SK-N-DZ (cell line): ENCODE results near the gene SIGLEC12.
"Not testable (repeated sequence)": the region's sequence is repeated elsewhere in the genome, so short reads cannot be mapped to it uniquely, and the experiment has no call there.

Experiments
- DNase-seq: peaks from one replicate; pipeline ENCODE4 v3.0.0-alpha.2; 2015; ENCODE audit warnings: low spot score

SIGLEC12 gene

GRCh38 chr19:51524666-51525264 lies 23.2 kb upstream of the SIGLEC12 start:
- DNase-seq: no peak

- no peak for DNase-seq
Observed at GRCh38 chr19:51521781-51522180, 20.2 kb upstream of the SIGLEC12 start.

- DNase-seq: no peak
Observed at GRCh38 chr19:51521357-51521756, 19.8 kb upstream of the SIGLEC12 start.

GRCh38 chr19:51520728-51521127 lies 19.1 kb upstream of the SIGLEC12 start:
- DNase-seq: no peak

GRCh38 chr19:51514866-51515481 lies 13.4 kb upstream of the SIGLEC12 start:
- peak; percentile 6 for DNase-seq

GRCh38 chr19:51513968-51514367 lies 12.4 kb upstream of the SIGLEC12 start:
- no peak for DNase-seq

- DNase-seq: no peak
Observed at GRCh38 chr19:51511353-51511752, 9.8 kb upstream of the SIGLEC12 start.

GRCh38 chr19:51509823-51510660 lies 8.4 kb upstream of the SIGLEC12 start:
- no peak for DNase-seq

GRCh38 chr19:51508059-51508733 lies 6.6 kb upstream of the SIGLEC12 start:
- no peak for DNase-seq

GRCh38 chr19:51507640-51508058 lies 6.0 kb upstream of the SIGLEC12 start:
- no peak for DNase-seq

GRCh38 chr19:51507192-51507591 lies 5.6 kb upstream of the SIGLEC12 start:
- no peak for DNase-seq

- no peak for DNase-seq
Observed at GRCh38 chr19:51505904-51506303, 4.3 kb upstream of the SIGLEC12 start.

- no peak for DNase-seq
Observed at GRCh38 chr19:51503896-51504295, 2.3 kb upstream of the SIGLEC12 start.

GRCh38 chr19:51503286-51503817 lies 1.8 kb upstream of the SIGLEC12 start:
- no peak for DNase-seq

GRCh38 chr19:51500931-51501330 lies 669 bp downstream of the SIGLEC12 start:
- DNase-seq: not testable (repeated sequence)

- DNase-seq: no peak
Observed at GRCh38 chr19:51497666-51498065, 3.9 kb downstream of the SIGLEC12 start.

GRCh38 chr19:51493776-51494175 lies 7.8 kb downstream of the SIGLEC12 start:
- DNase-seq: no peak

GRCh38 chr19:51491586-51491985 lies 10.0 kb downstream of the SIGLEC12 start:
- DNase-seq: no peak

- no peak for DNase-seq
Observed at GRCh38 chr19:51490676-51491075, 10.9 kb downstream of the SIGLEC12 start.

GRCh38 chr19:51489113-51489512 lies 12.5 kb downstream of the SIGLEC12 start:
- no peak for DNase-seq

- no peak for DNase-seq
Observed at GRCh38 chr19:51488491-51488890, 13.1 kb downstream of the SIGLEC12 start.
